ENCODE results near the gene DPYSL4. TPM values are rescaled to one million over a fixed set of nuclear protein-coding genes. Genes with fewer than 3 reads are reported as not detected.

Gene DPYSL4
- total RNA-seq, 3 donors from 2014 or later (not counting 1 experiment from before 2014, with no cell fraction given) = 0.40 to 1.3 (median 1.0) TPM

DNA sequence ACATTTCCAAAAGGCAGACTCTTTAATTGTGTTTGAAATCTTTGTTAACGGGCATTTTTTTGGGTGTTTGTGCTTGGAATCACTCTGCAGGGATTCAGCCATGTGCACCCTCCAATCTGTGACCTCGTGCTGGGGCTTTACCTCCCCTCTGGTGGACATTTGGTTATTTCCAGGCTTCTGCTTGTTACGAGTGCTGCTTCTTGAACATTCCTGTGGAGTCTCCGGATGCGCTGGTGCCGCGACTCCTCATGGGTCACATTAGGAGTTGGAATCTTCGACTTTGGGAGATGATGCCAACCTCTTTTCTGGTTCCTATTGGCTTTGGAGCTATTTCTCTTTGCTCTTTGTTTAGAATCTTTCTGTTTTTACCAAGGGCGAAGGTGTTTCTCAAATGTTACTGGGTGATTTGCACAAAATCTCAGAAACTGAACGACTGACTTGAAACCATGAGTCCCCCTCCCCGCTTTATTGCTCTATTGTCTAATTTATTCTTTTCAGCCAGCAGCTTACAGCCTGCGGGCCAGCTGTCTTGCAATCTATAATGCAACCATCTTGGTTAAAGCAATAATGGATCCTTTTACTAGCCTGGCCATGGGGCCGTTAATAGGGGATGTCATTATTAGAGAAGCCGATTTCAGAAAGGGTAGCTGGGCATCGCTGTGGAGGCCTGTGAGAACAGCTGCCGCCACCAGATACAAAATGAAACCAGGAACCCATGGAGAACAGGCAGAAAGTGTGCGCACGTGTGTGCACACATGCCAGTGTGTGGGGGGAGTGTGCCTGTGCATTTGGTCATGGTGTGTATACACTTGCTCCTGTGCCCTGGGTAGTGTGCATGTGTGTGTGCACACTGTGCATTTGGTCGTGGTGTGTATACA lies 9.9 kb upstream of the DPYSL4 start:
- Mint-ChIP-seq H3K27ac (no peak overlapping the region), H3K4me3 (no peak overlapping the region), H3K4me1 (peaks cover 0 to 12% of the 10 kb centered on the region in 2 donors), H3K36me3 (no peaks in the 10 kb centered on the region), H3K9me3 (no peaks in the 10 kb centered on the region), H3K27me3 (ENCODE audit: low read depth in 2 of 2) (peaks cover 25 to 31% of the 10 kb centered on the region in 2 donors)
- Histone ChIP-seq H3K27ac (ENCODE audit: low read length) (no peak overlapping the region), H3K4me3 (ENCODE audit: low read length) (no peak overlapping the region), H3K27me3 (ENCODE audit: control insufficient read depth, insufficient read depth, low read length) (peaks cover 22% of the 10 kb centered on the region), H3K9me3 (ENCODE audit: control insufficient read depth, insufficient read depth, low read length) (peaks cover 4% of the 10 kb centered on the region), H3K4me1 (ENCODE audit: control insufficient read depth, insufficient read depth, low read length) (peaks cover 4% of the 10 kb centered on the region), H3K36me3 (ENCODE audit: control insufficient read depth, insufficient read depth, low read length) (no peaks in the 10 kb centered on the region)
- intact Hi-C loops (cut with micrococcal nuclease) = no loop called here
- TF ChIP-seq, protein P1, sequence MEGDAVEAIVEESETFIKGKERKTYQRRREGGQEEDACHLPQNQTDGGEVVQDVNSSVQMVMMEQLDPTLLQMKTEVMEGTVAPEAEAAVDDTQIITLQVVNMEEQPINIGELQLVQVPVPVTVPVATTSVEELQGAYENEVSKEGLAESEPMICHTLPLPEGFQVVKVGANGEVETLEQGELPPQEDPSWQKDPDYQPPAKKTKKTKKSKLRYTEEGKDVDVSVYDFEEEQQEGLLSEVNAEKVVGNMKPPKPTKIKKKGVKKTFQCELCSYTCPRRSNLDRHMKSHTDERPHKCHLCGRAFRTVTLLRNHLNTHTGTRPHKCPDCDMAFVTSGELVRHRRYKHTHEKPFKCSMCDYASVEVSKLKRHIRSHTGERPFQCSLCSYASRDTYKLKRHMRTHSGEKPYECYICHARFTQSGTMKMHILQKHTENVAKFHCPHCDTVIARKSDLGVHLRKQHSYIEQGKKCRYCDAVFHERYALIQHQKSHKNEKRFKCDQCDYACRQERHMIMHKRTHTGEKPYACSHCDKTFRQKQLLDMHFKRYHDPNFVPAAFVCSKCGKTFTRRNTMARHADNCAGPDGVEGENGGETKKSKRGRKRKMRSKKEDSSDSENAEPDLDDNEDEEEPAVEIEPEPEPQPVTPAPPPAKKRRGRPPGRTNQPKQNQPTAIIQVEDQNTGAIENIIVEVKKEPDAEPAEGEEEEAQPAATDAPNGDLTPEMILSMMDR (IDR thresholded peaks at IDR 0.05) = no peak
- 73% methylated on average over 19 of the region's 19 CpGs for WGBS (ENCODE audit: insufficient coverage)
- DNase-seq = no peak
- no peak for ATAC-seq

DNA sequence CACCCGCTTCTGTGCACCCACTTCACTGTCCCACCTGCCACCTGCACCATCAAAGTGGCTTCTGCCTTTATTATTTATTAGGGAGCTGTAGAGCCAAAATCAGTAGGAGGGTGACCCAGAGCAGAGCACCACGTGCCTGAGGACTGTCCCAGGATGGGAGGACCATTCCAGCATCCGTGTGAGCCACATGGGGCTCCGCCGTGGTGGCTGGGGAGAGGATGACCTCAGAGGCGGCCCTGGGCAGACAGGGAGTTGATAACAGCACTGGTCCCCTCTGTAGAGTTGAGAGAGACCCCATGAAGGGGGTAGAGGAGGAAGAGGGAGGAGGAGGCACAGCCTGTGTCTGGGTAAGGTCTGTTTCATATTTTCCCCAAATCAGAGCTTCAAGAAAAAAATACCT lies 8.7 kb upstream of the DPYSL4 start:
- 72% methylated on average over 5 of the region's 6 CpGs for whole genome bisulfite sequencing (ENCODE audit: insufficient coverage)
- Histone ChIP-seq H3K27me3 (ENCODE audit: control insufficient read depth, insufficient read depth, low read length) (peaks cover 22% of the 10 kb centered on the region), H3K4me1 (ENCODE audit: control insufficient read depth, insufficient read depth, low read length) (peaks cover 4% of the 10 kb centered on the region), H3K27ac (ENCODE audit: low read length) (no peak overlapping the region), H3K9me3 (ENCODE audit: control insufficient read depth, insufficient read depth, low read length) (peaks cover 4% of the 10 kb centered on the region), H3K4me3 (ENCODE audit: low read length) (no peak overlapping the region), H3K36me3 (ENCODE audit: control insufficient read depth, insufficient read depth, low read length) (no peaks in the 10 kb centered on the region)
- Mint-ChIP-seq H3K9me3 (no peaks in the 10 kb centered on the region), H3K4me1 (peaks cover 0 to 11% of the 10 kb centered on the region in 2 donors), H3K27me3 (ENCODE audit: low read depth in 2 of 2) (peaks cover 22 to 34% of the 10 kb centered on the region in 2 donors), H3K36me3 (no peaks in the 10 kb centered on the region), H3K4me3 (no peak overlapping the region), H3K27ac (no peak overlapping the region)
- ATAC-seq (no peak), DNase-seq (no peak)
- TF ChIP-seq, protein P1 (IDR thresholded peaks at IDR 0.05) = no peak
- intact Hi-C loops (cut with micrococcal nuclease) = no loop called here

- TF ChIP-seq, protein P1 (IDR thresholded peaks at IDR 0.05) = no peak
- Mint-ChIP-seq H3K27ac (no peak overlapping the region), H3K27me3 (ENCODE audit: low read depth in 2 of 2) (peaks cover 29 to 42% of the 10 kb centered on the region in 2 donors), H3K9me3 (no peaks in the 10 kb centered on the region), H3K4me1 (peaks cover 0 to 2% of the 10 kb centered on the region in 2 donors), H3K36me3 (no peaks in the 10 kb centered on the region), H3K4me3 (no peak overlapping the region)
- peaks cover 4% of the 10 kb centered on the region for H3K4me1 ChIP-seq (ENCODE audit: control insufficient read depth, insufficient read depth, low read length)
- DNase-seq = no peak
- ATAC-seq = no peak
- H3K9me3 ChIP-seq (ENCODE audit: control insufficient read depth, insufficient read depth, low read length) = peaks cover 2% of the 10 kb centered on the region
- H3K4me3 ChIP-seq (ENCODE audit: low read length) = no peak overlapping the region
- no peak overlapping the region for H3K27ac ChIP-seq (ENCODE audit: low read length)
- no peaks in the 10 kb centered on the region for H3K36me3 ChIP-seq (ENCODE audit: control insufficient read depth, insufficient read depth, low read length)
- H3K27me3 ChIP-seq (ENCODE audit: control insufficient read depth, insufficient read depth, low read length) = peaks cover 22% of the 10 kb centered on the region
- intact Hi-C loops (cut with micrococcal nuclease) = no loop called here
- WGBS (ENCODE audit: insufficient coverage) = 79% methylated on average over 23 of the region's 23 CpGs
Measured at GRCh38 chr10:132178672-132179545, 7.8 kb upstream of the DPYSL4 start.

Data from natural killer cell (primary cell).